ENCODE data around the gene ALDH4A1. TPM values are rescaled to one million over a fixed set of nuclear protein-coding genes. Genes with fewer than 3 reads are reported as not detected.

The ALDH4A1 gene
- total and polyA plus RNA-seq, 2 of the 4 experiments (the other 2 are of a cell fraction) = 8.6 to 21.1 TPM

GRCh38 chr1:18936814-18937481 is 34.6 kb upstream of the ALDH4A1 start:
- Histone ChIP-seq H2BK15ac (ENCODE audit: low read depth, low read length) (no peak overlapping the region), H4K91ac (ENCODE audit: insufficient read depth, low read depth, low read length) (no peak overlapping the region), H3K27me3 (ENCODE audit: control insufficient read depth, insufficient read depth, low read length) (no peaks in the 10 kb centered on the region), H3K56ac (ENCODE audit: extremely low read depth, insufficient read depth, low read length) (no peak overlapping the region), H3K9me1 (ENCODE audit: insufficient read depth, low read length) (peaks cover 47% of the 10 kb centered on the region), H3K4me1 (ENCODE audit: control insufficient read depth, insufficient read depth, low read length) (peaks cover 48% of the 10 kb centered on the region), H4K8ac (ENCODE audit: low read depth in 2 of 2, low read length in 2 of 2) (no peak overlapping the region), H2AK5ac (ENCODE audit: low read depth, low read length) (no peak overlapping the region), H3K79me1 (ENCODE audit: low read depth in 1 of 2, low read length in 2 of 2) (peaks cover 20 to 84% of the 10 kb centered on the region in 2 experiments), H2BK120ac (ENCODE audit: low read depth, low read length) (no peak overlapping the region), H2BK20ac (ENCODE audit: low read depth, low read length) (0 out of 2 replicates have a peak overlapping the region, but pooled peaks have one; percentile 7), H2AFZ (replicated peaks; ENCODE audit: low read length, poor library complexity) (no peak overlapping the region), H3K9me3 (ENCODE audit: control insufficient read depth, insufficient read depth, low read length) (no peaks in the 10 kb centered on the region), H3K18ac (ENCODE audit: low read depth, low read length) (no peak overlapping the region), H3K27ac (ENCODE audit: insufficient read depth, low read length) (no peak overlapping the region), H4K5ac (ENCODE audit: low read depth, low read length) (no peak overlapping the region), H3K14ac (replicated peaks; ENCODE audit: low read depth, low read length) (no peak overlapping the region), H2AK9ac (replicated peaks; ENCODE audit: low read depth, low read length, poor library complexity) (peak overlapping the region; percentile 34), H3K4ac (ENCODE audit: low read depth, low read length) (0 out of 2 replicates have a peak overlapping the region, but pooled peaks have one; percentile 20), H4K20me1 (ENCODE audit: insufficient read depth, low read length) (peaks cover 29% of the 10 kb centered on the region), H3K23ac (ENCODE audit: low read depth, low read length) (no peak overlapping the region), H3K4me3 (ENCODE audit: insufficient read depth, low read depth, low read length) (no peak overlapping the region), H3K9ac (ENCODE audit: low read depth, low read length) (no peak overlapping the region), H3K36me3 (ENCODE audit: control insufficient read depth, insufficient read depth, low read length) (no peaks in the 10 kb centered on the region), H3K4me2 (ENCODE audit: low read depth, low read length) (no peak overlapping the region), H2BK5ac (ENCODE audit: low read depth, low read length, poor library complexity, severe bottlenecking) (no peak overlapping the region)
- DNase-seq (no peak), ATAC-seq (ENCODE audit: low read depth) (no peak)
- dilution Hi-C loops (cut with HindIII; ENCODE audit: low sequenced_read_pairs, unreplicated experiment) = no loop called here
- no TSS peak for BruUV-seq (replicated peaks)
- intact Hi-C loops (cut with micrococcal nuclease) = no loop called here
- 95% methylated on average over 4 of the region's 11 CpGs; no CpG with 5 or more reads in 1 of the 2 experiments for whole genome bisulfite sequencing, 2 experiments (ENCODE audit: extremely low coverage in 2 of 2, insufficient read length in 1 of 2)
- no peak for TF ChIP-seq MXI1 (IDR thresholded peaks at IDR 0.05; ENCODE audit: borderline replicate concordance, low read depth, low read length)
- no peak for TF ChIP-seq ELK1 (IDR thresholded peaks at IDR 0.05; ENCODE audit: borderline replicate concordance, low read depth, low read length)
- TF ChIP-seq RCOR1 (IDR thresholded peaks at IDR 0.05; ENCODE audit: insufficient replicate concordance, low read length) = no peak
- no peak for TF ChIP-seq FOS (IDR thresholded peaks at IDR 0.05; ENCODE audit: low read depth, low read length)
- no peak for TF ChIP-seq RAD21 (IDR thresholded peaks at IDR 0.05; ENCODE audit: low read length)
- TF ChIP-seq NFE2L2 (IDR thresholded peaks at IDR 0.05; ENCODE audit: low read depth, low read length) = no peak
- no peak for TF ChIP-seq RFX5 (IDR thresholded peaks at IDR 0.05; ENCODE audit: low read depth, low read length)
- no peak for TF ChIP-seq CEBPB (IDR thresholded peaks at IDR 0.05; ENCODE audit: low read depth, low read length)
- no peak for TF ChIP-seq SMC3 (IDR thresholded peaks at IDR 0.05; ENCODE audit: low read depth, low read length)
- no peak for TF ChIP-seq MAFK (IDR thresholded peaks at IDR 0.05; ENCODE audit: low read depth, low read length)
- no peak for TF ChIP-seq CHD1 (IDR thresholded peaks at IDR 0.05; ENCODE audit: low read depth, low read length)
- TF ChIP-seq BHLHE40 (IDR thresholded peaks at IDR 0.05; ENCODE audit: low read depth, low read length) = no peak
- ChIA-PET POLR2A (ENCODE audit: unreplicated experiment) (interaction anchor here (0.7 kb wide), 1 partner anchor 34 kb away, joined by 9 read pairs; no protein-coding TSS in a partner anchor), CTCF (no interaction called here)
- in situ Hi-C loops (cut with MboI; ENCODE audit: low sequenced_read_pairs) = no loop called here
